ENCODE results near the gene MBOAT1. TPM values are rescaled to one million over a fixed set of nuclear protein-coding genes. Genes with fewer than 3 reads are reported as not detected.
"Not testable (repeated sequence)": the region's sequence is repeated elsewhere in the genome, so short reads cannot be mapped to it uniquely, and the experiment has no call there.

MBOAT1 gene
- total RNA-seq, 4 donors from 2014 or later: 17.3 to 57.0 (median 45.2) TPM

- no peaks in the 10 kb centered on the region for H3K4me1 ChIP-seq
- H3K4me3 ChIP-seq: no peak overlapping the region
- TF ChIP-seq CTCF (IDR thresholded peaks at IDR 0.05) (no peak), POLR2A (IDR thresholded peaks at IDR 0.05) (no peak)
- no peaks in the 10 kb centered on the region for H3K9me3 ChIP-seq
- no peak overlapping the region for H3K27ac ChIP-seq
- no peak for DNase-seq
- no peaks in the 10 kb centered on the region for H3K27me3 ChIP-seq
- H3K36me3 ChIP-seq: peaks cover 0 to 62% (median 0%) of the 10 kb centered on the region in 3 donors
These were observed 69.4 kb downstream of the MBOAT1 start for GRCh38 chr6:20142866-20143265.

GRCh38 chr6:20141931-20142330, 70.3 kb downstream of the MBOAT1 start:
- Histone ChIP-seq H3K36me3 (peaks cover 0 to 56% (median 0%) of the 10 kb centered on the region in 3 donors), H3K9me3 (no peaks in the 10 kb centered on the region), H3K4me1 (peaks cover 0 to 3% (median 0%) of the 10 kb centered on the region in 4 donors), H3K27me3 (no peaks in the 10 kb centered on the region), H3K4me3 (no peak overlapping the region), H3K27ac (no peak overlapping the region)
- no peak for TF ChIP-seq POLR2A (IDR thresholded peaks at IDR 0.05)
- no peak for TF ChIP-seq CTCF (IDR thresholded peaks at IDR 0.05)
- no peak for DNase-seq

DNA sequence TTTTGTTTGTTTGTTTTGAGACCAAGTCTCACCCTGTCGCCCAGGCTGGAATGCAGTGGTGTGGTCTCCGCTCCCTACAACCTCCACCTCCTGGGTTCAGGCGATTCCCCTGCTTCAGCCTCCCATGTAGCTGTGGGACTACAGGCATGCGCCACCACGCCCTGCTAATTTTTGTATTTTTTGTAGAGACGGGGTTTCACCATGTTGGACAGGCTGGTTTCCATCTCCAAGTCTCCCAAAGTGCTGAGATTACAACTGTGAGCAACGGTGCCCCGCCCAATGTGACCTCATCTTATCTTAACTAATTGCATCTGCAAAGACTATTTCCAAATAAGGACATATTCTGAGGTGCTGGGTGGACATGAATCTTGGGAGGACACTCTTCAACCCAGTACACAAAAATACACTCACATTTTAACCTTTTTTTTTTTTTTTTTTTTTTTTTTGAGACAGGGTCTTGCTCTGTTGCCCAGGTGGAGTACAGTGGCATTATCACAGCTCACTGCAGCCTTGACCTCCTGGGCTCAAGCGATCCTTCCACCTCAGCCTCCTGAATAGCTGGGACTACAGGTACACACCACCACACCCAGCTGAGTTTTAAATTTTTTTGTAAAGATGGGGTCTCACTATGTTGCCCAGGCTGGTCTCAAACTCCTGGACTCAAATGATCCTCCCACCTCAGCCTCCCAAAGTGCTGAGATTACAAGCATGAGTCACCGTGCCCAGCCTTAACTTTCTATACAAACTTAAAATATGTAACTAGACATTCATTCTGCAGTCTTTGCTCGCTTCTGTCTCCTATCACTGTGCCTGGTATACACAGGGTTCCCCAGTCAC, 72.9 kb downstream of the MBOAT1 start:
- not testable (repeated sequence) for H3K4me3 ChIP-seq, H3K27me3 ChIP-seq, H3K27ac ChIP-seq, H3K9me3 ChIP-seq
- peaks cover 0 to 43% (median 0%) of the 10 kb centered on the region in 3 donors for H3K36me3 ChIP-seq
- DNase-seq: peak in 1 of 3 donors; percentile 58
- H3K4me1 ChIP-seq: peaks cover 0 to 18% (median 0%) of the 10 kb centered on the region in 4 donors

DNA sequence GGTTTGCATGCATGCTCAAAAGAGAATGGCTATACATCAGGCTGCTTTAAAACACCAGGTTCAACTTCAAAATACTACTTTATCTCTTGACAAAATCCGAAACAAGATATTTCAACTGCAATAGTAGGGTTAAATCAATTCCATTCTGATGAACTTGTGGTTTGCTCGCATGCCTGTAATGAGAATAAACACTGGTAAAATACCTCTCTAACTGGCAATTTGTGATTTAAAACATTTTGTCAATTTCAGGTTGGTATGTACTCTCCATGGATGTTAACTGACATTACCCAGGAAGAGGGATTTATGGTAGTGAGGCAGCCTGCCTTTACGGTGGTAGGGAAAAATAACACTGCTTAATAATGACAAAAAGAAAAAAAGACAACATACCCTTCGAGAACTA, 74.4 kb downstream of the MBOAT1 start:
- H3K27me3 ChIP-seq: no peaks in the 10 kb centered on the region
- no peak for TF ChIP-seq POLR2A (IDR thresholded peaks at IDR 0.05)
- TF ChIP-seq CTCF (IDR thresholded peaks at IDR 0.05): no peak
- peaks cover 0 to 18% (median 0%) of the 10 kb centered on the region in 4 donors for H3K4me1 ChIP-seq
- peaks cover 0 to 30% (median 0%) of the 10 kb centered on the region in 3 donors for H3K36me3 ChIP-seq
- no peak for DNase-seq
- H3K9me3 ChIP-seq: no peaks in the 10 kb centered on the region
- no peak overlapping the region for H3K27ac ChIP-seq
- H3K4me3 ChIP-seq: no peak overlapping the region

DNA sequence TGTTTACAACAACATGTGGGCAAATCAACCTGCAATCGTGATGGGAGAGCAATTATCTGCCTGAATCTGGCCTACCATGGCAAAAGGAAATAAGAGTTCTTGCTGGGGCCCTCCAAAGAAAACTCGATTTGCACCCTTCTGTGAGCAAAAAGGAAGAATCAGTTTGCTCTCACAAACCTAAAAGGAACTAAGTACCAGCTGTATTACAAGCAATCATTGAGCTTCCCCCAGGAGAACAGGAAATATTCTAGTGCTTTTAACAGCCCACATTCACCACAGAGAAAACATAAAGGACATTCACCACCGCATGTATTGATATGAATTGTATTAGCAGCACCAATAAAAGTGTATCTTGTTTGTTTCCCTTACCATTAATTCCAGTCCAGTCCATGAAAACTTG, 75.0 kb downstream of the MBOAT1 start:
- no peak overlapping the region for H3K27ac ChIP-seq
- no peaks in the 10 kb centered on the region for H3K9me3 ChIP-seq
- peaks cover 0 to 25% (median 0%) of the 10 kb centered on the region in 3 donors for H3K36me3 ChIP-seq
- H3K4me1 ChIP-seq: peaks cover 0 to 18% (median 0%) of the 10 kb centered on the region in 4 donors
- TF ChIP-seq CTCF (IDR thresholded peaks at IDR 0.05): no peak
- no peak for TF ChIP-seq POLR2A (IDR thresholded peaks at IDR 0.05)
- no peak overlapping the region for H3K4me3 ChIP-seq
- DNase-seq: no peak
- H3K27me3 ChIP-seq: no peaks in the 10 kb centered on the region

- Histone ChIP-seq H3K36me3 (peaks cover 0 to 10% (median 0%) of the 10 kb centered on the region in 3 donors), H3K4me3 (no peak overlapping the region), H3K27ac (no peak overlapping the region), H3K4me1 (peaks cover 0 to 23% (median 0%) of the 10 kb centered on the region in 4 donors), H3K27me3 (no peaks in the 10 kb centered on the region), H3K9me3 (no peaks in the 10 kb centered on the region)
- TF ChIP-seq POLR2A (IDR thresholded peaks at IDR 0.05) (no peak), CTCF (IDR thresholded peaks at IDR 0.05) (no peak)
- DNase-seq: no peak
These were observed 76.5 kb downstream of the MBOAT1 start for GRCh38 chr6:20135677-20136268.

Measured in Peyer's patch (tissue), 4 donors.